GM21390 (cell line): ENCODE data around the gene ABCA1.
"Not testable (repeated sequence)": the region's sequence is repeated elsewhere in the genome, so short reads cannot be mapped to it uniquely, and the experiment has no call there.

Experiments used
- ATAC-seq: cut with Tn5 transposase; IDR thresholded peaks from one replicate; pipeline ENCODE4 v1.9.1; 2021; ENCODE audit not compliant: unreplicated experiment

ABCA1 gene

GRCh38 chr9:104927912-104928740, at the start of gene ABCA1:
TSS of gene ABCA1 (minus strand) at chr9:104928155. CDS start at chr9:104903679, 24,476 bp downstream.
- ATAC-seq: peak; percentile 48

- ATAC-seq: no peak
These were observed 49.6 kb upstream of the ABCA1 start for GRCh38 chr9:104977580-104977979.

- ATAC-seq: no peak
These were observed 49.2 kb upstream of the ABCA1 start for GRCh38 chr9:104977168-104977567.

GRCh38 chr9:104975966-104976595, 48.1 kb upstream of the ABCA1 start:
- not testable (repeated sequence) for ATAC-seq

GRCh38 chr9:104974053-104974962, 46.4 kb upstream of the ABCA1 start:
- no peak for ATAC-seq

GRCh38 chr9:104972242-104972866, 44.4 kb upstream of the ABCA1 start:
- ATAC-seq: no peak

- no peak for ATAC-seq
These were observed 43.6 kb upstream of the ABCA1 start for GRCh38 chr9:104971511-104971910.

- no peak for ATAC-seq
These were observed 42.5 kb upstream of the ABCA1 start for GRCh38 chr9:104970271-104970987.

- ATAC-seq: no peak
These were observed 41.2 kb upstream of the ABCA1 start for GRCh38 chr9:104969116-104969515.

GRCh38 chr9:104968025-104968982, 40.3 kb upstream of the ABCA1 start:
- ATAC-seq: peak; percentile 100

- ATAC-seq: no peak
These were observed 35.1 kb upstream of the ABCA1 start for GRCh38 chr9:104963076-104963475.

GRCh38 chr9:104961701-104962359, 33.9 kb upstream of the ABCA1 start:
- ATAC-seq: no peak

GRCh38 chr9:104961238-104961637, 33.3 kb upstream of the ABCA1 start:
- peak; percentile 95 for ATAC-seq

- ATAC-seq: no peak
These were observed 32.7 kb upstream of the ABCA1 start for GRCh38 chr9:104960662-104961061.

GRCh38 chr9:104958751-104959150, 30.8 kb upstream of the ABCA1 start:
- ATAC-seq: no peak

GRCh38 chr9:104958006-104958405, 30.1 kb upstream of the ABCA1 start:
- not testable (repeated sequence) for ATAC-seq

GRCh38 chr9:104951487-104951886, 23.5 kb upstream of the ABCA1 start:
- no peak for ATAC-seq

- ATAC-seq: no peak
These were observed 22.9 kb upstream of the ABCA1 start for GRCh38 chr9:104950838-104951237.

GRCh38 chr9:104948277-104948676, 20.3 kb upstream of the ABCA1 start:
- no peak for ATAC-seq
